Neural progenitor cell (in vitro differentiated cells): ENCODE data around the gene CALN1. TPM values are rescaled to one million over a fixed set of nuclear protein-coding genes. Genes with fewer than 3 reads are reported as not detected.

ENCODE experiments used
- DNase-seq: peaks from one replicate; pipeline ENCODE4 v3.0.0-alpha.2; 2016; ENCODE audit warnings: low spot score
- H2AFZ ChIP-seq: fragments of 200-600 bp; sonication (generic); replicated peaks from 2 replicates; pipeline ENCODE4 v1.6.1; 2016; ENCODE audit warnings: antibody characterized with exemption
- H3F3A ChIP-seq: fragments of 200-600 bp; sonication (generic); 2 replicates; pipeline ENCODE4 v1.6.1; 2016; ENCODE audit warnings: antibody characterized with exemption, low read depth
- H3K27ac ChIP-seq: fragments of 200-600 bp; sonication (generic); 2 replicates; pipeline ENCODE4 v1.5.1; 2016; ENCODE audit warnings: mild to moderate bottlenecking
- H3K27me3 ChIP-seq: fragments of 200-600 bp; sonication (generic); 2 replicates; pipeline ENCODE4 v1.6.1; 2016; ENCODE audit warnings: mild to moderate bottlenecking, moderate library complexity
- H3K36me3 ChIP-seq: fragments of 200-600 bp; sonication (generic); 2 replicates; pipeline ENCODE4 v1.5.1; 2016
- H3K4me1 ChIP-seq: fragments of 200-600 bp; sonication (generic); 2 replicates; pipeline ENCODE4 v1.6.1; 2016; ENCODE audit warnings: mixed run types
- H3K4me2 ChIP-seq: fragments of 200-600 bp; sonication (generic); 2 replicates; pipeline ENCODE4 v1.6.1; 2016
- H3K4me3 ChIP-seq: fragments of 200-600 bp; sonication (generic); 2 replicates; pipeline ENCODE4 v1.5.1; 2016
- H3K79me2 ChIP-seq: fragments of 200-600 bp; sonication (generic); 2 replicates; pipeline ENCODE4 v1.6.1; 2016; ENCODE audit warnings: low read depth
- H3K9ac ChIP-seq: fragments of 200-600 bp; sonication (generic); 2 replicates; pipeline ENCODE4 v1.6.1; 2016
- H3K9me3 ChIP-seq: fragments of 200-600 bp; sonication (generic); 2 replicates; pipeline ENCODE4 v1.5.1; 2016; ENCODE audit warnings: low read depth
- H4K20me1 ChIP-seq: fragments of 200-600 bp; sonication (generic); 2 replicates; pipeline ENCODE4 v1.6.1; 2016; ENCODE audit warnings: low read depth
- H3K27ac Mint-ChIP-seq: 3 replicates; pipeline ENCODE4 v1.8.0; 2021; ENCODE audit warnings: mixed read lengths
- H3K27me3 Mint-ChIP-seq: 2 replicates; pipeline ENCODE4 v1.8.0; 2022; ENCODE audit warnings: low read depth, mild to moderate bottlenecking, inconsistent platforms, moderate library complexity, mixed read lengths; ENCODE audit not compliant: insufficient read depth
- H3K36me3 Mint-ChIP-seq: 3 replicates; pipeline ENCODE4 v1.8.0; 2021; ENCODE audit warnings: mixed read lengths
- H3K4me1 Mint-ChIP-seq: 3 replicates; pipeline ENCODE4 v1.8.0; 2021; ENCODE audit warnings: mixed read lengths
- H3K4me3 Mint-ChIP-seq: 3 replicates; pipeline ENCODE4 v1.8.0; 2021; ENCODE audit warnings: mild to moderate bottlenecking, moderate library complexity, mixed read lengths
- H3K9me3 Mint-ChIP-seq: 3 replicates; pipeline ENCODE4 v1.8.0; 2020; ENCODE audit warnings: mixed read lengths
- CTCF ChIP-seq: fragments of 200-600 bp; sonication (generic); IDR thresholded peaks from 2 replicates; pipeline ENCODE4 v1.5.1; 2017; ENCODE audit warnings: antibody characterized with exemption, mild to moderate bottlenecking
- EZH2 ChIP-seq: fragments of 200-600 bp; sonication (generic); IDR thresholded peaks from 2 replicates; pipeline ENCODE4 v1.6.1; 2017; ENCODE audit warnings: antibody characterized with exemption, mild to moderate bottlenecking, moderate library complexity
- EZH2phosphoT487 ChIP-seq: fragments of 200-600 bp; sonication (generic); IDR thresholded peaks from 2 replicates; pipeline ENCODE4 v1.6.1; 2017; ENCODE audit warnings: antibody characterized with exemption
- total RNA-seq: library from RNA; depleted of rRNA; stranded (reverse); fragments of >200 nt; gene quantifications from 2 replicates; pipeline ENCODE4 v1.2.3, GENCODE V29; 2015; ENCODE audit warnings: low replicate concordance

The CALN1 gene
- total RNA-seq, 1 donor from 2014 or later: 3.1 TPM

- Mint-ChIP-seq H3K27ac (no peak overlapping the region), H3K27me3 (no peaks in the 10 kb centered on the region), H3K4me1 (peaks cover 3% of the 10 kb centered on the region), H3K4me3 (no peak overlapping the region), H3K9me3 (no peaks in the 10 kb centered on the region), H3K36me3 (no peaks in the 10 kb centered on the region)
- H3K9me3 ChIP-seq: no peaks in the 10 kb centered on the region
- H3K9ac ChIP-seq: no peak overlapping the region
- H3K36me3 ChIP-seq: no peaks in the 10 kb centered on the region
- no peak overlapping the region for H3K4me2 ChIP-seq
- H3K4me1 ChIP-seq: peaks cover 5% of the 10 kb centered on the region
- no peak for TF ChIP-seq EZH2
- TF ChIP-seq CTCF: no peak
- no peak for TF ChIP-seq EZH2phosphoT487
- DNase-seq: no peak
- no peak overlapping the region for H3K4me3 ChIP-seq
- H3K27ac ChIP-seq: no peak overlapping the region
- H3K79me2 ChIP-seq: no peaks in the 10 kb centered on the region
- no peaks in the 10 kb centered on the region for H4K20me1 ChIP-seq
- no peaks in the 10 kb centered on the region for H3K27me3 ChIP-seq
- H3F3A ChIP-seq: no peaks in the 10 kb centered on the region
- H2AFZ ChIP-seq: no peak overlapping the region
Measured at GRCh38 chr7:72405871-72406270, 6.3 kb downstream of the CALN1 start.

- no peak overlapping the region for H3K27ac ChIP-seq
- Mint-ChIP-seq H3K27ac (no peak overlapping the region), H3K9me3 (no peaks in the 10 kb centered on the region), H3K4me3 (no peak overlapping the region), H3K36me3 (no peaks in the 10 kb centered on the region), H3K27me3 (no peaks in the 10 kb centered on the region), H3K4me1 (peaks cover 3% of the 10 kb centered on the region)
- no peaks in the 10 kb centered on the region for H3K9me3 ChIP-seq
- no peak overlapping the region for H3K4me2 ChIP-seq
- no peak overlapping the region for H2AFZ ChIP-seq
- no peak for DNase-seq
- H3K79me2 ChIP-seq: no peaks in the 10 kb centered on the region
- H3K4me3 ChIP-seq: no peak overlapping the region
- no peak for TF ChIP-seq CTCF
- no peak for TF ChIP-seq EZH2
- no peak for TF ChIP-seq EZH2phosphoT487
- H3K36me3 ChIP-seq: no peaks in the 10 kb centered on the region
- no peak overlapping the region for H3K9ac ChIP-seq
- H4K20me1 ChIP-seq: no peaks in the 10 kb centered on the region
- H3K27me3 ChIP-seq: no peaks in the 10 kb centered on the region
- H3K4me1 ChIP-seq: peaks cover 5% of the 10 kb centered on the region
- no peaks in the 10 kb centered on the region for H3F3A ChIP-seq
Measured at GRCh38 chr7:72405418-72405817, 6.7 kb downstream of the CALN1 start.

- no peak for DNase-seq
- Histone ChIP-seq H3K27me3 (no peaks in the 10 kb centered on the region), H3K27ac (no peak overlapping the region), H3K4me1 (peaks cover 2% of the 10 kb centered on the region), H3F3A (no peaks in the 10 kb centered on the region), H3K79me2 (no peaks in the 10 kb centered on the region), H3K4me2 (no peak overlapping the region), H2AFZ (no peak overlapping the region), H3K4me3 (no peak overlapping the region), H4K20me1 (no peaks in the 10 kb centered on the region), H3K36me3 (no peaks in the 10 kb centered on the region), H3K9me3 (no peaks in the 10 kb centered on the region), H3K9ac (no peak overlapping the region)
- TF ChIP-seq EZH2: no peak
- no peak for TF ChIP-seq CTCF
- TF ChIP-seq EZH2phosphoT487: no peak
- Mint-ChIP-seq H3K36me3 (no peaks in the 10 kb centered on the region), H3K4me3 (no peak overlapping the region), H3K9me3 (no peaks in the 10 kb centered on the region), H3K27ac (no peak overlapping the region), H3K27me3 (no peaks in the 10 kb centered on the region), H3K4me1 (peaks cover 3% of the 10 kb centered on the region)
Measured at GRCh38 chr7:72404743-72405142, 7.4 kb downstream of the CALN1 start.
